GM23248 (cell line): ENCODE results near the gene TTPAL.

Source experiments
- EZH2 ChIP-seq: fragments of 200-600 bp; sonication (generic); IDR thresholded peaks from 2 replicates; pipeline ENCODE4 v1.6.1; 2018; ENCODE audit warnings: antibody characterized with exemption, mild to moderate bottlenecking; ENCODE audit not compliant: insufficient read depth, poor library complexity, severe bottlenecking
- EZH2phosphoT487 ChIP-seq: fragments of 200-600 bp; sonication (generic); IDR thresholded peaks from 2 replicates; pipeline ENCODE4 v1.6.1; 2018; ENCODE audit warnings: antibody characterized with exemption, moderate library complexity, mild to moderate bottlenecking, low read depth; ENCODE audit not compliant: insufficient read depth

- TF ChIP-seq EZH2 (no peak), EZH2phosphoT487 (no peak)
Measured at GRCh38 chr20:44481719-44482416, 6.2 kb downstream of the TTPAL start.
